Kidney tubule cell (primary cell): Measurements from ENCODE around the gene PRKAG2.
"Not testable (repeated sequence)": the region's sequence is repeated elsewhere in the genome, so short reads cannot be mapped to it uniquely, and the experiment has no call there.

Experiments
- DNase-seq: peaks from one replicate; pipeline ENCODE4 v3.0.0-alpha.2; 2018; ENCODE audit warnings: low spot score

PRKAG2 gene

GRCh38 chr7:151876899-151877777, at the start of gene PRKAG2:
PRKAG2 (minus strand) TSS chr7:151877115; CDS start chr7:151876620, 495 bp downstream.
- DNase-seq: peak; percentile 27

GRCh38 chr7:151926336-151926712, 49.4 kb upstream of the PRKAG2 start:
- no peak for DNase-seq

DNA sequence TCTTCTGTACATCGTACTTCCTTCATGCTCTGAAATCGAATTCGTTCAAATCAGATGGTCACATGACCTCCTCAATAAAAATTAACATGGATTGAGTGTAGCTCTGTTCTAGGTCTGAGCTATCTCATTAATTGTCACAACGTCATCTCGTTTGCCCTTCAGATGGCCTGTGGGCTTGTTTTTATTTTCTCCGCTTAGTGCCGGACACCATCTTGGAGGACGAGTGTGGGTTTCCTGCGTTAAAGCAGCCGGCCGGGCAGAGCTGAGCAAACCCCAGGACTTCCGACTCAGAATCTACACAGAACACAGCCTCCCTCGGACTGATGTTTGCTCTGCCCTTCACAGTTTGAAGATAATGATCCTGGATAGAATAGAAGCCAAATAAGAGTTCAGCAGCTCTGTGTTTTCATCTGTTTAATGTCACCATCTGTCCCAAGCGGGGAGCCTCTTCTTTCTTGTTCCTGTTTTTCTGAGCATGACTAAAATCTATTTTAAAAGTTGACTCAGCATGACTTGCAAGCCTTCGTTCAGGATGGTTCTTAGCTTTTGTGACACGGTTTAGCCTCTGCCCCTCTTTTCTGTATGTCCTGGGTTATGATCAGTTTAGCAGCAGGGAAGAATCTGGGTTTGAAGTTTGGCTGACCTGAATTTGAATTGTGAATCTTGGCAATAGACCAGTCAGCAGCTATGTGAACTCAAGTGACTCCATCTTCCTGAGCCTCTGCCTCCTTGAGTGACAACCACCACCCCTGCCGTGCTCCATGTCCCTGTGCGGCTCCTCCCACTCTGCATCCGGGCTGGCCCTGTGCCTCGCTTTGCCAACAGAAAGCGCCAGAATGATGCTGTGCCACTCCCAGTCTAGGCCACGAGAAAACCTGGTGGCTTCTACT, 48.8 kb upstream of the PRKAG2 start:
- no peak for DNase-seq

- no peak for DNase-seq
These were observed 47.6 kb upstream of the PRKAG2 start for GRCh38 chr7:151924508-151924907.

DNA sequence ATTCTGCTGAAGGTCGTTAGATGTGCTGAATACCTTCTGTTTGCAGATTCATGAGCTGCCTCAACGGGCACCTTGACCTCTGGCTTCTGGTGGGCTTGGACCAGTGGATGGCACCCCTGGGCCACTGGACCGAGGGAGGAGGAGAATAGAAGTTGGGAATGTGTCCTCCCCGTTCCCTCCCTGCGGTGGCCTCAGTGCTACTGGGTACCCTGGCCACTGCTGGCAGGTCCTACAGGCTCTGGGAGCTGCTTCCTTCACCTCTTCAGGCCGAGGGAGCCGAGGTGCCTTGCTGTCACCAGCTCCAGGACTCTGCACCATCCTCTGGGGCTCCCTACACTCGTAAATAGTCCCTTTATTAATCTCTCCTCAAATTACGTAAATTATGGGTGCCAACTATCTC, 47.1 kb upstream of the PRKAG2 start:
- DNase-seq: no peak

GRCh38 chr7:151923097-151923876, 46.4 kb upstream of the PRKAG2 start:
- no peak for DNase-seq

DNA sequence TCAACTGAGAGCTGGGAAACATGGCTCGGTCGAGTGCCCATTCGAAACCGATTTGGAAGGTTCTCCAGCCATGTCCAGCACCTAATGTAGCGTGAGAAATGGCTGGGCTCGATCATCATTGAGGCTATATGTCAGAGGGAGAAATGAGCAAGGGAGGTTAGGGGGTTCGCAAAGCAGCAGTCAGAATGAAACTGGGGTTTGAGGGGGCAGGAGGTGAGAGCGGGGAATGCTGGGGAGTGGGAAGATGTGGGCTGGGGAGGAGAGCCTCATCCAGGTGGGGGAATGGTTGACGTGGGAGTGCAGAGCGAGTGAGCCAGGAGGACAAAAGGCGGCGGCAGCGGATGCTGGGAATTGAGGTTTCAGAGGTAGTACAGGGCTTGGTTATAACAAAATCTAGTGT, 44.5 kb upstream of the PRKAG2 start:
- DNase-seq: no peak

- DNase-seq: no peak
These were observed 43.6 kb upstream of the PRKAG2 start for GRCh38 chr7:151920488-151920887.

GRCh38 chr7:151919595-151919994, 42.7 kb upstream of the PRKAG2 start:
- no peak for DNase-seq

DNA sequence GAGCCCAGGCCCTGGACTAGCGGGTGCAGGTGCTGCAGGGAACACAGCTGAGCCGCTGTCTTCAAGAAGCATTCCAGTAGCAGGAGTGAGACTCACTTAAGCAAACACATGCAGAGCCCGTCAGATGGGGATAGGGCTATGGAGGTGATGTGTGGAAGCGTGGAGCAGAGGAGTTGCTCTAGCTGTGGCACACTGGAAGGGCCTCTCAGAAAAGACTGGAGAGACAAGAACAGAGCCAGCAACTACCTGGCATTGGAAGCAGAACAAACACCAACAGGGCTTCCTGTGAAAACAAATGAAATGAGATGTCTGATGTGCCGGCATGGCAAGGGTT, 41.6 kb upstream of the PRKAG2 start:
- DNase-seq: no peak

DNA sequence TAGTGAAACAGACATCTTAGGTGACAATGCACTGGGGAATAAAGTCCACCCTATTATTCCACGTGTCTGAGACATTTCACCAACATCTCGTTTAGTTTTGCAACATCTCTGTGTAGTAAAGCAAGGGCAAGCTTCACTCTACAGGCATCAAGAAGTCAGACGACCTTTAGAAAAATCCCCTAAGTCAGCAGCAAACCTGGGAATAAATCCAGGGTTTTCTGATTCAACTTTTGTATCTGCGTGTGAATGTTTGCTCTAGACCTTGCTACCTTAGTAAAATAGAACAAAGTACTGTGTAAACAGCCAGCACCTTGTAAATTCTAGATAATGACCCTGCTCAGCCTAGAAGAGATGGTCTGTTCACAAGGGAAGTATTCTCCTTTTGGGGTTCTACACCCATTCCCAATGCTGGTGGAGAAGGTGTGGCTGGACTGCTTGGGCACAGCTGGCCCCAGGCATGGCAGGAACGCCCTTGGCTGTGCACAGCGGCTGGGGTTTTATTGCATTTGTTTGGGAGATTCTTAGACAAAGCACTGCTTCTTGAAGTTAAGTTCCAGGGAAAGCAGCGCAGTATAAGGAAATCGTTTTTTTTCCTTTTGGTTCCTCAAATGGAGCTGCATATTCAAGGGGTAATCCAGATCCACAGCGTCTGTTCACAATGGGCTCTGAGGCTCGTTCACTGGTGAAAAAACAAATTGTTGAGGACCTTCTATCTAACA, 41.0 kb upstream of the PRKAG2 start:
- DNase-seq: no peak

DNA sequence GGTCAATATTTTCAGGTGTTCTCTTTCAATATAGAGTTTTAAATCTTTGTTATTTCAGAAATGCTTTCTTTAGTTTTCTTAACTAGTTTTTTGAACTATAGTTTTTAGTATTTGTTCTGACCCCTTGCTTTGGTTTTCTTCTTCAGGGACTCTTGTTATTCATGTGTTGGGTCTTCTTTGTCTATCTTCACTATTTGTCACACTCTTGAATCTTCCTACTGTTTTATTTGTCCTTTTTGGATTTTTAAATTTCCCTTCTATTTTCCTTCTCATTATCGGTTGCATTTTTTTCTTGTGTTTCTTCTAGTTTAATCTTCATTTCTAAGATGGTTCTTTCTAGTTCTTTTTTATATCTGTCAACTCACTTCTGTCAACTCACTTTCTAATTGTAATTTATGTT, 37.1 kb upstream of the PRKAG2 start:
- DNase-seq: no peak

DNA sequence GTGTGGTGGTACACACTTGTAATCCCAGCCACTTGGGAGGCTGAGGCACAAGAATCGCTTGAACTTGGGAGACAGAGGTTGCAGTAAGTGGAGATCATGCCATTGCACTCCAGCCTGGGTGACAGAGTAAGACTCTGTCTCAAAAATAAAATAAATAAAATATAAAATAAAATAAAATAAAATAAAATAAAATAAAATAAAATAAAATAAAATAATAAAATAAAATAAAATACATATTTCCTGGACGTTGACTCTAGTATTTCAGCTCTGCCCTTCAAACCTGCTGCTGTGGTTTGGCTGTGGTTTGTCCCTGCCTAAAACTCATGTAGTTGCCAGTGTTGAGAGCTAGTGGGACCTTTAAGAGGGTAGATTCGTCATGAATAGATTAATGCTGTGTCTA, 33.7 kb upstream of the PRKAG2 start:
- not testable (repeated sequence) for DNase-seq

- not testable (repeated sequence) for DNase-seq
These were observed 30.2 kb upstream of the PRKAG2 start for GRCh38 chr7:151907115-151907514.

- DNase-seq: no peak
These were observed 28.9 kb upstream of the PRKAG2 start for GRCh38 chr7:151905766-151906165.

- DNase-seq: no peak
These were observed 28.4 kb upstream of the PRKAG2 start for GRCh38 chr7:151905353-151905752.

DNA sequence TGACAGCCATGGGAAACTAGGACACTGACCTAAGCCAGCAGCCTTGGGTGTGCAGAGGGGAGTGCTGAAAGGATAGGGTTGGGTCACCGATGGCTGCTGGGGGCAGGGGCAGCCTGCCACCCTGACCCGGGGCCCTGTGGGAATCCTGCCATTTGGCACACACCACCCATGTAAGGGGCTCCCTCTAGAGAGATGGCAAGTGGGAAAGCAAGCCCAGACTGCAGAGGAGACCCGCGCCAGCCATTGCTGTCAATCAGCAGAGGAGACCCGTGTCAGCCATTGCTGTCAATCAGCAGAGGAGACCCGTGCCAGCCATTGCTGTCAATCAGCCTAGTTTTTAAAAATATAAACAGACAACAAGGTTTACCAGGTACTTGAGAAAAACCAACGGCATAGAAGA, 27.4 kb upstream of the PRKAG2 start:
- DNase-seq: no peak

DNA sequence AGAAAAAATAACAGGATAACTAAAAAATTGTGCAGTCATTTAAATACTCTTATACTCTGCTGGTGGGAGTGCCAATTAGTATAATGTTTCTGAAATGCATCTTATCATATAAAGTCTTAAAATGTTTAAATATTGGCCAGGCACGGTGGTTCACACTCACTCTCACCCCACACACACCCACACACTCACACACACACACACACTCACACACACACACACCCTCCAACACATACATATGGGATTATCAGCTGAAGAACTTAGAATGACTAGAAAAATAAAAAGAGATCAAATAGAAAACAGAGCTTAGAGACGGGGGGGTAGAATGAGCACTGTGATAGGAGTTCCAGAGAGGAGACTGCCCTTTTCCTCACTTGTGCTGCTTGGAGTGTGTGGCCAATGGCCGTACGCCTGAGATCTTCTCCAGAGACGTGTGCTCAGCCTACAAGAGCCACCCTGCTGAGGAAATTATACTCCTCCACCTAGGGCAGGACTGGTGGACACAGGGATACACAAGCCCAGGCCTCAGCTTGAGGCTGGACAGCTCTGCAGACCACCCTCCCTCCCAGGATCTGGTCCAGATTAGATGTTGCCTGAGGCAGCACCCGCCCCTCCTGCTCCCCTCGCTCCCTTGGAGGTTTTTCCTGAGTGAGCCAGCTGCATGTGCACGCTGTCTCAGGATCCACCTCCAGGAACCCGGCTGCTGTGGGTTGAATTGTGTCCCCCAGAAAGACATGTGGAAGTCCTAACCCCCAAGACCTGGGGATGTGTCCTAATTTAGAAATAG, 26.5 kb upstream of the PRKAG2 start:
- DNase-seq: no peak

GRCh38 chr7:151902311-151902710, 25.4 kb upstream of the PRKAG2 start:
- DNase-seq: no peak

GRCh38 chr7:151901828-151902227, 24.9 kb upstream of the PRKAG2 start:
- DNase-seq: no peak
